DMS153 treated with DMSO at 0.1 percent for 48 hours (cell line): ENCODE data around the gene LGR6.
"Not testable (repeated sequence)": the region's sequence is repeated elsewhere in the genome, so short reads cannot be mapped to it uniquely, and the experiment has no call there.

Source experiments
- DNase-seq: peaks from one replicate; lab custom pipeline; 2025; ENCODE audit not compliant: unreplicated experiment; lab: John Stamatoyannopoulos, UW

Gene LGR6, protein sequence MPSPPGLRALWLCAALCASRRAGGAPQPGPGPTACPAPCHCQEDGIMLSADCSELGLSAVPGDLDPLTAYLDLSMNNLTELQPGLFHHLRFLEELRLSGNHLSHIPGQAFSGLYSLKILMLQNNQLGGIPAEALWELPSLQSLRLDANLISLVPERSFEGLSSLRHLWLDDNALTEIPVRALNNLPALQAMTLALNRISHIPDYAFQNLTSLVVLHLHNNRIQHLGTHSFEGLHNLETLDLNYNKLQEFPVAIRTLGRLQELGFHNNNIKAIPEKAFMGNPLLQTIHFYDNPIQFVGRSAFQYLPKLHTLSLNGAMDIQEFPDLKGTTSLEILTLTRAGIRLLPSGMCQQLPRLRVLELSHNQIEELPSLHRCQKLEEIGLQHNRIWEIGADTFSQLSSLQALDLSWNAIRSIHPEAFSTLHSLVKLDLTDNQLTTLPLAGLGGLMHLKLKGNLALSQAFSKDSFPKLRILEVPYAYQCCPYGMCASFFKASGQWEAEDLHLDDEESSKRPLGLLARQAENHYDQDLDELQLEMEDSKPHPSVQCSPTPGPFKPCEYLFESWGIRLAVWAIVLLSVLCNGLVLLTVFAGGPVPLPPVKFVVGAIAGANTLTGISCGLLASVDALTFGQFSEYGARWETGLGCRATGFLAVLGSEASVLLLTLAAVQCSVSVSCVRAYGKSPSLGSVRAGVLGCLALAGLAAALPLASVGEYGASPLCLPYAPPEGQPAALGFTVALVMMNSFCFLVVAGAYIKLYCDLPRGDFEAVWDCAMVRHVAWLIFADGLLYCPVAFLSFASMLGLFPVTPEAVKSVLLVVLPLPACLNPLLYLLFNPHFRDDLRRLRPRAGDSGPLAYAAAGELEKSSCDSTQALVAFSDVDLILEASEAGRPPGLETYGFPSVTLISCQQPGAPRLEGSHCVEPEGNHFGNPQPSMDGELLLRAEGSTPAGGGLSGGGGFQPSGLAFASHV

DNA sequence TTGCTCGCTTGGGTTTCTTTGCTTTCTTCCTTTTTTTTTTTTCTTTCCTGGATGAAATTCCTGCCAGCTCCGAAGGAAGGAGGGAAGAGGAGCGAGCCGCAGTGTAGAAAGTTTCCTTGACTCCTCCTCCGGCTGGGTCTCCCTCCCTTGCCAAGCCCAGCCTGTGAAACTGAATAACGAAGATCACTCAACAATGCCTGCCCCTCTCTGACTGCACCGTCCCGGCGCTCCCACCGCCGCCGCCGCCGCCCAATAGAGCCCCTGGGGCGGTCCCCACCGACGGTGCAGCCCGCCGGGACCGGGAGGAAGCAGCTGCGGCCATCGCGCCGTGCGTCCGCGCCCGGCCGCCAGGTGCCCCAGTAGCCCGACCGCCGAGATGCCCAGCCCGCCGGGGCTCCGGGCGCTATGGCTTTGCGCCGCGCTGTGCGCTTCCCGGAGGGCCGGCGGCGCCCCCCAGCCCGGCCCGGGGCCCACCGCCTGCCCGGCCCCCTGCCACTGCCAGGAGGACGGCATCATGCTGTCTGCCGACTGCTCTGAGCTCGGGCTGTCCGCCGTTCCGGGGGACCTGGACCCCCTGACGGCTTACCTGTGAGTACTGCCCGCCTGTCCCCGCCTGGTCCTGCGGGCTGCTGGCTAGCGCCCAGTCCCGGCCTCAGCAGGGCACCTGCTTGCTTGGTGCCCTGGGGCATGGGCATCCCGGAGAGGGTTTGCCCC is at the start of gene LGR6:
LGR6 (plus strand) TSS at position 186 of the 714 bp plus-strand sequence; CDS start at position 377, 191 bp downstream.
- DNase-seq, result no peak

- peak; percentile 57 for DNase-seq
These were observed 49.1 kb upstream of the LGR6 start, which contains the start of gene ARL8A for GRCh38 chr1:202144402-202145067. Gene ARL8A, minus strand, starts transcription at chr1:202144737. Its CDS starts 165 bp downstream, at chr1:202144572.

GRCh38 chr1:202145068-202145743 is 48.4 kb upstream of the LGR6 start:
- no peak for DNase-seq

- not testable (repeated sequence) for DNase-seq
These were observed 47.9 kb upstream of the LGR6 start for GRCh38 chr1:202145744-202146140.

DNA sequence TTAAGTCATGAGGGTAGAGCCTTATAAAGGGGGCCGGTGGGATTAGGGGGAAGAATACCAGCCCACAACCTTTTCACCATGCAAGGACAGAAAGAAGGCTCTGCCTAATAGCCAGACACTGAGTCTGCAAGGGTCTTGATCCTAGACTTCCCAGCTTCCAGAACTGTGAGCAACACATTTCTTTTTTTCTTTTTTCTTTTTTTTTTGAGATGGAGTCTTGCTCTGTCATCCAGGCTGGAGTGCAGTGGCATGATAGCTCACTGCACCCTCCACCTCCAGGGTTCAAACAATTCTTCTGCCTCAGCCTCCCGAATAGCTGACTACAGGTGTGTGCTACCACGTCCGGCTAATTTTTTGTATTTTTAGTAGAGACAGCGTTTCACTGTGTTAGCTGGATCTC is 47.3 kb upstream of the LGR6 start:
- no peak for DNase-seq

- DNase-seq, result no peak
These were observed 46.6 kb upstream of the LGR6 start for GRCh38 chr1:202146993-202147392.

DNA sequence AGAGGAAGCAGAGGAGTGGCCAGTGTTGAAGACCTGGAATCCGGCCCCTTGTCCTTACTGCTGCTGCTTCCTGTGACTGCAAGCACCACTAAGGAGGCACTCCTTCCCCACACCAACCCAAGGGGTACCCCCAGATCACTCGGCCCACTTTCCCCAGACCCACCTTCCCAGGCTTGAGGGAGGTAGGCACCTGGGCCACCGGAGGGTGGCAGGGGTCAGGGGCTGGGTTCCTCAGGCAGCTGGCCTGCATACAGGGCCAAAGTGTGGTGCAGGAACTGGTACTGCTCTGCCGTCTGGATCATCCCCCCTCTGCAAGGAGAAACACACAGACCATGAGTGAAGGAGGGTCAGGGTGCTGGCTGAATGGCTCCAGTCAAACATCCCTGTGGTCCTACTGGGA is 45.2 kb upstream of the LGR6 start:
- no peak for DNase-seq

- no peak for DNase-seq
These were observed 44.0 kb upstream of the LGR6 start for GRCh38 chr1:202149566-202149965.

DNA sequence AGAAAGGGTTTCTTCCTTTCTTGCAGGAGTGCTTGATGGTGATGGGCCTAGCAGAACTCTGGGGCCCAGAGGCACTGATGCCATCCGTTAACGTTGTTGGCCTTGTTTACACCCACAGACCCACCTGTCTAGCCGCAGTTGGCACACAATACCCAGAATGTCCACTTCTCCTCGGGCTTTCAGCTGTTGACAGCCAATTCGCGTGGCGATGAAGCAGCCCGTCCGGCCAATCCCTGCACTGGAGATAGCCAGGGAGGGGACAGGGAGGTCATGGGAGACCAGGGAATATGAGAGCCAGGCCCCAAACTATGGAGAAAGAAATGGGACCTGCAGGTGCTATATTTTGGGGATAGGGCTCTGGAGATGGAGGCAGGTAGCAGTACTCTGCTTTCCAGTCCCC is 43.4 kb upstream of the LGR6 start:
- no peak for DNase-seq

DNA sequence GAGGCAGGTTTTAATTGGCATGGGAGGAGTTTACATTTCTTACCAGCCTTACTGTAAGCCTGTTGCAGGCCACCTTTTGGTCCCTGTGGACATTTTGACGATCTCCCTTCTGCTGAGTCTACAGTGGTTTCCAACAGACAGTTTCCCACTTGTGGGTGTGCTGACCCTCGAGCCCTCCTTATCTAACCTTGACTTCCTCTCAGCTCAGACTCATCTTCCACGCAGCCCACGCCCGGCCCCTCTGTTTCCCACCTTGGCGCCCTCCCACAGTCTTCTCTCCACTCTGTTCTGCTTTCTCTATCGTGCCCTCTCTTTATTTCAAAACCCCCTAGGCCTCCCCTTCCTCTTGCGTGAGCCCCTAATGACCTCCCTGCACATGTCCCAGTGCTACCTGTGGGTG is 43.0 kb upstream of the LGR6 start:
- DNase-seq, result no peak

GRCh38 chr1:202151045-202151444 is 42.6 kb upstream of the LGR6 start:
- DNase-seq, result no peak

GRCh38 chr1:202152399-202152798 is 41.2 kb upstream of the LGR6 start:
- DNase-seq, result no peak

GRCh38 chr1:202153284-202153683 is 40.3 kb upstream of the LGR6 start:
- no peak for DNase-seq

DNA sequence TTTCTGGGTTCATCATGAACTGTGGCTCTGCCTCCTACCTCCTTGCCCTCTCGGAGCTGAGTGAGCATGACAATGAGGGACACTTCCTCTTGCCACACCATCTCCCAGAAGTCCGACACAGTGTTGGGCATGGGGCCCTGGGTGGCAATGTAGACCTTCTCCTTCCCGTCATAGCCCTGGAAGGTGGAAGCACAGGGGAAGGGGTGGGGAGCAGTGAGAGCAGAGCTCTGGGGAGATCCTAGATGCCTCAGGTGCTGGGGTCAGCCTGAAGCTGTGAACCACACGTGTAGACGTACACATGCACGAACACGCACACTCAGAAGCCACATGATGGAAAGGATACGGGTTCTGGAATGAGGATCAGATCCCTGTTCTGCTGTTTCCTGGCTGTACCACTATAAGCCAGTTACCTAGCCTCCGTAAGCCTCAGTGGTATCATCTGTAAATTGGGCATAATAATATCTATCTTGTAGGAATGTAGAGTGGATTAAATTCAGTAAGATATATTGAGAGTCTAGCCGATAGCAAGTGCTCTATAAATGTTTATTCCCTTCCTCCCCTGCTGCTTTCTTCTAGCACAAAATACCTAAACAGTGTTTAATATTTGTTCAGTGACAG is 39.3 kb upstream of the LGR6 start:
- no peak for DNase-seq

DNA sequence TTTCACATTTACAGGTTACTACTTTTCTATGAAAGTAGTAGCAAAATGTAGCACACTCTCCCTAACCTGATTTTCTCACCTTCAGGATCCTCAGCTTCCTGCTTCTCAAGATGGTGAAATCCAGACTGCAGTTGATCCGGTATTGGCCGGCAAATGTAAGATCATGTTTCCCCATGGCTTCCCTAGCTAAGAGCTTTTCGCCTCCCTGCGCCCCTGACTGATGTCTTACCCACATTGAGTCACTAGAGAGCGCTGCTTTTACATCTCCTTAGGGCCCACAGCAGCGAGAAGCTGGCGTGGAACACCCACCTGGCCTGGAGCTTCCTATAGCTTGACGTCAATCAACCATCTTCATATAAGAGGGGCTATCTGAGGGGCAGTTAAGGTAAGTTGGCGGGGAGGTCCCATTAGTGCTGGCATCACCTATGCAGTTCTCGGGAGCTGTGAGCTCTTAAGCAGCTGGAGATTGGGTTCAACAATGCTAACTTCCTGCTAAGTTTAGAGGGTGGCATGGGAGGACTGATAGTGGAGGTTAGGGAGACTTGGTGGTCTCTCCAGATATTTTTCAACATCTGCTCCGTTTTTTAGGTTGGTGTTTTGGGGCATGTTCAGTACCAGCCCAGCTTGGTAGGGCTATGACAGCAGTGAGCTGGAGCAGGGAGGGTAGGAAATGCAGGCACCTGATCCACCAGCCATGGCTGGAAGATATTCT is 38.7 kb upstream of the LGR6 start:
- DNase-seq, result no peak

GRCh38 chr1:202155478-202156021 is 38.0 kb upstream of the LGR6 start:
- DNase-seq, result peak; percentile 30

- no peak for DNase-seq
These were observed 37.0 kb upstream of the LGR6 start for GRCh38 chr1:202156590-202156989.

DNA sequence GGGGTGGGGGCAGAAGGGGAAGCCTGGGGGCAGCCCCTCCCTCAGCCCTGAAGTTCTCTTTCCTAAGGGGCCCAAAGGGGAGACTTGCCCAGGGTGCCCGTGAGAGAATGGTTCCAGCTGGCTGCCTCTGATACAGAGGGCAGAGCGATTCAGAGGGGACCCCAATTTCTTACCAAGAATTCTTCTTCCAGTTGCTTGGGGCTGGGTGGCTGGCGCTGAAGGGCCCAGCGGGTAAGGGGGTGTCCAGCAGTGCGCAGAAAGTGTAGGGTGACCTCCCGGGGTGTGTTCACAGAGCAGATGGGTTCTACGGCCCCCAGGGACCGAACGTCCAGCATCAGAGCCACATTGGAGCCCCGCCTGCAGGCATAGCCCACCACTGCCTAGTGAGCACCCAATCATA is 35.7 kb upstream of the LGR6 start:
- DNase-seq, result no peak
